GM12874 (cell line): ENCODE measurements around the gene BRD2.

Source experiments
- TF ChIP-seq, protein P1 (sequence below): IDR thresholded peaks from 2 replicates; pipeline ENCODE4 v1.5.1; 2011; ENCODE audit warnings: low read depth, mild to moderate bottlenecking, control low read depth, low read length, moderate library complexity; ENCODE audit not compliant: insufficient read depth

Gene BRD2

DNA sequence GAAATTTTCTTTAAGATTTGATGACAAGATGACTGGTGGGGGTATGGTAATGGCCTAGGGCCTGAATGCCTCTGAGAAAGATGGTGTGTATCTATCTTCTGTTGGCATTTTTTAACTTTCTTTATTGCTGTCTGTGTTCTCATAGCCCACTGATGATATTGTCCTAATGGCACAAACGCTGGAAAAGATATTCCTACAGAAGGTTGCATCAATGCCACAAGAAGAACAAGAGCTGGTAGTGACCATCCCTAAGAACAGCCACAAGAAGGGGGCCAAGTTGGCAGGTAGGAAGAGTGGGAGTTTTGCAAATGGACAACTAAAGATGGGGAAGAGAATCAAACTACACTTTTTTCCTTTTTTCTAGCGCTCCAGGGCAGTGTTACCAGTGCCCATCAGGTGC lies 7.5 kb downstream of the BRD2 start:
- TF ChIP-seq, protein P1, sequence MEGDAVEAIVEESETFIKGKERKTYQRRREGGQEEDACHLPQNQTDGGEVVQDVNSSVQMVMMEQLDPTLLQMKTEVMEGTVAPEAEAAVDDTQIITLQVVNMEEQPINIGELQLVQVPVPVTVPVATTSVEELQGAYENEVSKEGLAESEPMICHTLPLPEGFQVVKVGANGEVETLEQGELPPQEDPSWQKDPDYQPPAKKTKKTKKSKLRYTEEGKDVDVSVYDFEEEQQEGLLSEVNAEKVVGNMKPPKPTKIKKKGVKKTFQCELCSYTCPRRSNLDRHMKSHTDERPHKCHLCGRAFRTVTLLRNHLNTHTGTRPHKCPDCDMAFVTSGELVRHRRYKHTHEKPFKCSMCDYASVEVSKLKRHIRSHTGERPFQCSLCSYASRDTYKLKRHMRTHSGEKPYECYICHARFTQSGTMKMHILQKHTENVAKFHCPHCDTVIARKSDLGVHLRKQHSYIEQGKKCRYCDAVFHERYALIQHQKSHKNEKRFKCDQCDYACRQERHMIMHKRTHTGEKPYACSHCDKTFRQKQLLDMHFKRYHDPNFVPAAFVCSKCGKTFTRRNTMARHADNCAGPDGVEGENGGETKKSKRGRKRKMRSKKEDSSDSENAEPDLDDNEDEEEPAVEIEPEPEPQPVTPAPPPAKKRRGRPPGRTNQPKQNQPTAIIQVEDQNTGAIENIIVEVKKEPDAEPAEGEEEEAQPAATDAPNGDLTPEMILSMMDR = no peak

DNA sequence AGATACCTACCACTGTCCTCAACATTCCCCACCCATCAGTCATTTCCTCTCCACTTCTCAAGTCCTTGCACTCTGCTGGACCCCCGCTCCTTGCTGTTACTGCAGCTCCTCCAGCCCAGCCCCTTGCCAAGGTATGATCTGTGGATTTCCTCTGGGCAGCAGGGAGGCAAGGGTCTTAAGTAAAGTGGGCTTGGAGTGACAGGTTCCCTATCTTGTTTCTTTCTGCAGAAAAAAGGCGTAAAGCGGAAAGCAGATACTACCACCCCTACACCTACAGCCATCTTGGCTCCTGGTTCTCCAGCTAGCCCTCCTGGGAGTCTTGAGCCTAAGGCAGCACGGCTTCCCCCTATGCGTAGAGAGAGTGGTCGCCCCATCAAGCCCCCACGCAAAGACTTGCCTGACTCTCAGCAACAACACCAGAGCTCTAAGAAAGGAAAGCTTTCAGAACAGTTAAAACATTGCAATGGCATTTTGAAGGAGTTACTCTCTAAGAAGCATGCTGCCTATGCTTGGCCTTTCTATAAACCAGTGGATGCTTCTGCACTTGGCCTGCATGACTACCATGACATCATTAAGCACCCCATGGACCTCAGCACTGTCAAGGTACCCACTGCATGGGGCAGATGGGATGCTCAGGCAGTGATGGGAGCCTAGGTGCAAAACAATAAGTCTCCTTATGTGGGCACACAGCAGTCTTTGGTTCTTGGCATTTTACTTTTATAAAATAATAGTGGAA lies 8.1 kb downstream of the BRD2 start:
- TF ChIP-seq, protein P1 = no peak

DNA sequence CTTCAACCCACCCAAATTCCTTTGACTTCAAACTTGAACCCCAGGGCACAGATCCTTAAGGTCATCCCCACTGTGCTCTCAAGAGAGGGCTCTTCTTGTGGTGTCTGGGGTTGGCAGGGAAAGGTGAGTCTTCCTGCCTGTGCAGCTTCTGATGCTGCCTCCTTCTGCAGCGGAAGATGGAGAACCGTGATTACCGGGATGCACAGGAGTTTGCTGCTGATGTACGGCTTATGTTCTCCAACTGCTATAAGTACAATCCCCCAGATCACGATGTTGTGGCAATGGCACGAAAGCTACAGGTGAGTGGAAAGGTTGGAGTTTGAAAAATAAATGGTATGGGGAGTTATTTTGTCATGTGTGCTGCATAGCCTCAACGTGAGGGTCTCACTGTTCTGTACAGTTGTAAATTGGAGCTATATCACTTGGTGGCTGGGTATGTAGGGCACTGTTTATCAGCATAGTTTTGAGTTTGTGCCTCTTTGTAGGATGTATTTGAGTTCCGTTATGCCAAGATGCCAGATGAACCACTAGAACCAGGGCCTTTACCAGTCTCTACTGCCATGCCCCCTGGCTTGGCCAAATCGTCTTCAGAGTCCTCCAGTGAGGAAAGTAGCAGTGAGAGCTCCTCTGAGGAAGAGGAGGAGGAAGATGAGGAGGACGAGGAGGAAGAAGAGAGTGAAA lies 9.0 kb downstream of the BRD2 start:
- TF ChIP-seq, protein P1 = no peak

DNA sequence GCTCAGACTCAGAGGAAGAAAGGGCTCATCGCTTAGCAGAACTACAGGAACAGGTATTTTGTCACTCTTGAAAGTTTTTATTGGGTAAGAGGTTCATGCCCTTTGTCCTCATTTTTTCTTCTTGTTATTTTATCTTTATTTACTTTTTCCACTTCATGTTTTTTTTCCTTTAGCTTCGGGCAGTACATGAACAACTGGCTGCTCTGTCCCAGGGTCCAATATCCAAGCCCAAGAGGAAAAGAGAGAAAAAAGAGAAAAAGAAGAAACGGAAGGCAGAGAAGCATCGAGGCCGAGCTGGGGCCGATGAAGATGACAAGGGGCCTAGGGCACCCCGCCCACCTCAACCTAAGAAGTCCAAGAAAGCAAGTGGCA lies 9.5 kb downstream of the BRD2 start:
- TF ChIP-seq, protein P1 = no peak

DNA sequence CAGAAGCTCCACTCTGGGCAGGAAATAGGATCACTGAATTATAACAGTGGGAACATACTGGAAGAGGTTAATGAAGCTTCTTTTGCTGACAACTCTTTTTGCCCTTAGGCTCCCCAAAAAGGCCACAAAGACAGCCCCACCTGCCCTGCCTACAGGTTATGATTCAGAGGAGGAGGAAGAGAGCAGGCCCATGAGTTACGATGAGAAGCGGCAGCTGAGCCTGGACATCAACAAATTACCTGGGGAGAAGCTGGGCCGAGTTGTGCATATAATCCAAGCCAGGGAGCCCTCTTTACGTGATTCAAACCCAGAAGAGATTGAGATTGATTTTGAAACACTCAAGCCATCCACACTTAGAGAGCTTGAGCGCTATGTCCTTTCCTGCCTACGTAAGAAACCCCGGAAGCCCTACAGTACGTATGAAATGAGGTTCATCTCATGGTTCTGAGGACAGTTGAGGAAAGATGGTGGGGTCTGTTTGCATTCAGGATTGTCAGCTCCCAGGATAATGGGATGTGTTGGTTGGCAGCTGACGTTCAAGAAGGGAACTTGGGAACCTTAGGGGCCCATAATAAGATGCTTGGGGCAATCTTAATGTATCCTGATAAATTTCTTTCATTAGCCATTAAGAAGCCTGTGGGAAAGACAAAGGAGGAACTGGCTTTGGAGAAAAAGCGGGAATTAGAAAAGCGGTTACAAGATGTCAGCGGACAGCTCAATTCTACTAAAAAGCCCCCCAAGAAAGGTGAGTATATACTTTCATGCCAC lies 11.5 kb downstream of the BRD2 start:
- TF ChIP-seq, protein P1 = no peak

DNA sequence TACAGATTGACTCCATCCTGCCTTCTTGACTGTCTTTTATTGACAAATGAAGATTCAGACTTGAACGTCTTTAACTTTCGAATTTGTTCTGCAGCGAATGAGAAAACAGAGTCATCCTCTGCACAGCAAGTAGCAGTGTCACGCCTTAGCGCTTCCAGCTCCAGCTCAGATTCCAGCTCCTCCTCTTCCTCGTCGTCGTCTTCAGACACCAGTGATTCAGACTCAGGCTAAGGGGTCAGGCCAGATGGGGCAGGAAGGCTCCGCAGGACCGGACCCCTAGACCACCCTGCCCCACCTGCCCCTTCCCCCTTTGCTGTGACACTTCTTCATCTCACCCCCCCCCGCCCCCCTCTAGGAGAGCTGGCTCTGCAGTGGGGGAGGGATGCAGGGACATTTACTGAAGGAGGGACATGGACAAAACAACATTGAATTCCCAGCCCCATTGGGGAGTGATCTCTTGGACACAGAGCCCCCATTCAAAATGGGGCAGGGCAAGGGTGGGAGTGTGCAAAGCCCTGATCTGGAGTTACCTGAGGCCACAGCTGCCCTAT lies 12.2 kb downstream of the BRD2 start:
- TF ChIP-seq, protein P1 = no peak

DNA sequence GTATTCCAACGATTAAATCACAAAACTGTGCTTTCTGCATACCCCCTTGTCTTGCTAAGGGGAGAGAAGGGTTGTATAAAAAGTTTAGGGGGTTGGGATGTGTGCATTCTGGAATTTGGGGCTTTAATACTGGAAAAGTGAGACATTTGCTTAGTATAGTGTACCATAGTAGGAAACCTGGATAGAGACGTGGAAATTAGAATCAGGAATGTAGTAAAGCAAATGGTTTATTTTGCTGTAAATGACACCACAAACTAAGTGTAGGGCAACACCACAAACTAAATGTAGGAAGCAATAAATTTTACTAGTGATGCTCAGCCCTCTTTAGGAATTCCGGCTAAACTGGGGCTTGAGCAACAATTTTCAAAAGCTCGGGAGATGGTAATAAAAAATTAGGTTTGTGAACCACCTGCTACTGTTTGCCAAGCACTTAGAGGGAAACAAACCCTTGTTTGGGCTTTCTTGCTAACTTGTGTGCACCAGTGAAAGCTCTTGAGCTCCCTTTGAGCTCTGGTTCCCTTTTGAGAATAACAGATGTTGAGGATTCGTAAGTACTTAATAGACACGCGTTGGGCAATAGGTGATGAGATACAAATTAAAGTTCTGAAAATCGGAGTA lies 13.8 kb downstream of the BRD2 start:
- TF ChIP-seq, protein P1 = no peak
